Adrenal gland (tissue), 5 donors: ENCODE results near the gene CFAP20.

Experiments used
- CTCF ChIP-seq, 6 experiments: fragments of 450-650 bp in 4 of 6; fragments of 200-600 bp in 2 of 6; sonication (generic) in 1 of 6; IDR thresholded peaks; 1 replicate in 5 of 6; 2 replicates in 1 of 6; pipeline versions ENCODE4 v1.5.1 to v1.8.0; 2016 to 2021; ENCODE audit warnings: antibody characterized with exemption in 6 of 6, mild to moderate bottlenecking in 2 of 6, moderate library complexity in 1 of 6
- POLR2A ChIP-seq, 2 donors: fragments of 450-650 bp; IDR thresholded peaks; one replicate each; pipeline ENCODE4 v1.6.1; 2017; ENCODE audit warnings: antibody characterized with exemption in 2 of 2, mild to moderate bottlenecking in 2 of 2, moderate library complexity in 1 of 2
- donor health status: DM: no; HTN: no; CAD: no.

GRCh38 chr16:58121132-58121531 lies 8.0 kb downstream of the CFAP20 start:
- TF ChIP-seq CTCF (IDR thresholded peaks at IDR 0.05) (no peak), POLR2A (IDR thresholded peaks at IDR 0.05) (no peak)
